ENCODE measurements around the gene ACSS1. TPM values are rescaled to one million over a fixed set of nuclear protein-coding genes. Genes with fewer than 3 reads are reported as not detected.

ACSS1 gene
- total RNA-seq, 1 experiment from 2014 or later: 0.61 TPM

GRCh38 chr20:25063546-25063945 is 5.6 kb upstream of the ACSS1 start:
- Mint-ChIP-seq H3K4me1 (peaks cover 7 to 12% of the 10 kb centered on the region in 2 experiments; a peak in 3 of 4 replicates), H3K9me3 (no peaks in the 10 kb centered on the region; a peak in 1 of 5 replicates), H3K36me3 (ENCODE audit: insufficient read depth in 1 of 3, low read depth in 3 of 3) (no peaks in the 10 kb centered on the region), H3K27ac (no peak overlapping the region), H3K4me3 (no peak overlapping the region), H3K27me3 (ENCODE audit: low read depth) (peaks cover 80% of the 10 kb centered on the region)
- H3K4me1 ChIP-seq (ENCODE audit: insufficient read depth, low read length): no peaks in the 10 kb centered on the region
- H2BK20ac ChIP-seq (ENCODE audit: low read depth, low read length, poor library complexity, severe bottlenecking): no peak overlapping the region
- no peak overlapping the region for H4K5ac ChIP-seq (ENCODE audit: insufficient read length, low read depth, low read length)
- H3K18ac ChIP-seq (ENCODE audit: insufficient read length, low read depth, low read length): no peak overlapping the region
- no peak overlapping the region for H2BK12ac ChIP-seq (ENCODE audit: insufficient read length, low read depth, low read length)
- no peaks in the 10 kb centered on the region for H3K9me3 ChIP-seq (ENCODE audit: control insufficient read depth, low read depth, low read length)
- no peak overlapping the region for H3K23ac ChIP-seq (ENCODE audit: insufficient read length, low read depth, low read length)
- H3K4ac ChIP-seq (ENCODE audit: low read depth, low read length): no peak overlapping the region
- H3T11ph ChIP-seq (ENCODE audit: low read length): no peak overlapping the region
- H2BK120ac ChIP-seq (ENCODE audit: low read depth, low read length, poor library complexity, severe bottlenecking): no peak overlapping the region
- no peak overlapping the region for H3K27ac ChIP-seq (ENCODE audit: insufficient read length, low read depth, low read length)
- no peak overlapping the region for H2BK15ac ChIP-seq (ENCODE audit: low read depth, low read length)
- H3K4me2 ChIP-seq (ENCODE audit: insufficient read depth, insufficient read length, low read length): no peak overlapping the region
- no peak for DNase-seq
- H3K79me1 ChIP-seq (ENCODE audit: insufficient read depth, low read depth, low read length, poor library complexity, severe bottlenecking): no peaks in the 10 kb centered on the region
- no peak overlapping the region for H2AK5ac ChIP-seq (ENCODE audit: insufficient read length, low read length)
- peaks cover 4% of the 10 kb centered on the region for H3K23me2 ChIP-seq (ENCODE audit: insufficient read length, low read depth, low read length, poor library complexity, severe bottlenecking)
- no peak overlapping the region for H4K8ac ChIP-seq (replicated peaks; ENCODE audit: insufficient read length, low read depth, low read length)
- peaks cover 2% of the 10 kb centered on the region for H4K20me1 ChIP-seq (ENCODE audit: control insufficient read depth, insufficient read depth, insufficient read length)
- no peak overlapping the region for H3K9ac ChIP-seq (ENCODE audit: extremely low read depth, insufficient read length, low read length)
- TF ChIP-seq CTCF (conservative IDR thresholded peaks at IDR 0.05): no peak
- H3K27me3 ChIP-seq (ENCODE audit: insufficient read depth, low read length): peaks cover 16% of the 10 kb centered on the region; the same call in 1 of the 2 replicates
- no peak overlapping the region for H3K56ac ChIP-seq (ENCODE audit: insufficient read length, low read depth, low read length)
- no peaks in the 10 kb centered on the region for H3K79me2 ChIP-seq (ENCODE audit: insufficient read depth, low read length)
- H2AFZ ChIP-seq (ENCODE audit: low read length): no peak overlapping the region
- no peak overlapping the region; the same call in 1 of the 2 replicates for H3K14ac ChIP-seq (ENCODE audit: insufficient read depth, low read length)
- no peak overlapping the region for H4K91ac ChIP-seq (ENCODE audit: insufficient read length, low read depth, low read length)
- no peak overlapping the region for H2BK5ac ChIP-seq (ENCODE audit: insufficient read length, low read length)
- no CpG with 5 or more reads among the region's 11 CpGs for WGBS (ENCODE audit: extremely low coverage, insufficient read length, low lambda C conversion rate)

Measured in H9 (cell line).